LNCaP clone FGC (cell line): ENCODE data around the gene GJA3.

Source experiments
- DNase-seq: peaks from one replicate; pipeline ENCODE4 v3.0.0-alpha.2; 2011; ENCODE audit warnings: low read depth
- H3K4me3 ChIP-seq: 2 replicates; pipeline ENCODE4 v1.5.1; 2011; ENCODE audit warnings: mild to moderate bottlenecking, low read depth, low read length, control low read depth
- TF ChIP-seq, protein P1 (sequence below): IDR thresholded peaks from 2 replicates; pipeline ENCODE4 v1.5.1; 2012; ENCODE audit warnings: mild to moderate bottlenecking; ENCODE audit not compliant: control insufficient read depth, insufficient read depth; ENCODE audit errors: extremely low read depth

GJA3 gene

DNA sequence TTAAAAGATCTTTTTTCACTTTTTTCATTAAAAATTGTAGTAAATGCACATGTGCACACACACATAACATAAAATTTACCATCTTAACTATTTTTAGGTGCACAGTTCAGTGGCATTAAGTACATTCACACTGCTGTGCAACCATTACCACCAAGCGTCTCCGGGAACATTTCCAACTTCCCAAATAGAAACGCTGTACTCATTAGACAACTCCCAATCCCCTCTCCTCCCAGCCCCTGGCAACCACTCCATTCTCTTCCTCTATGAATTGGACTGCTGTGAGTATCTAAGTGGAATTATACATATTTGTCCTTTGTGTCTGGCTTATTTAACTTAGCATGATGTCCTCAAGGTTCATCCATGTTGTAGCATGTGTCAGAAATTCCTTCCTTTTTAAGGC lies 20.3 kb upstream of the GJA3 start:
- no peak overlapping the region for H3K4me3 ChIP-seq
- TF ChIP-seq, protein P1, sequence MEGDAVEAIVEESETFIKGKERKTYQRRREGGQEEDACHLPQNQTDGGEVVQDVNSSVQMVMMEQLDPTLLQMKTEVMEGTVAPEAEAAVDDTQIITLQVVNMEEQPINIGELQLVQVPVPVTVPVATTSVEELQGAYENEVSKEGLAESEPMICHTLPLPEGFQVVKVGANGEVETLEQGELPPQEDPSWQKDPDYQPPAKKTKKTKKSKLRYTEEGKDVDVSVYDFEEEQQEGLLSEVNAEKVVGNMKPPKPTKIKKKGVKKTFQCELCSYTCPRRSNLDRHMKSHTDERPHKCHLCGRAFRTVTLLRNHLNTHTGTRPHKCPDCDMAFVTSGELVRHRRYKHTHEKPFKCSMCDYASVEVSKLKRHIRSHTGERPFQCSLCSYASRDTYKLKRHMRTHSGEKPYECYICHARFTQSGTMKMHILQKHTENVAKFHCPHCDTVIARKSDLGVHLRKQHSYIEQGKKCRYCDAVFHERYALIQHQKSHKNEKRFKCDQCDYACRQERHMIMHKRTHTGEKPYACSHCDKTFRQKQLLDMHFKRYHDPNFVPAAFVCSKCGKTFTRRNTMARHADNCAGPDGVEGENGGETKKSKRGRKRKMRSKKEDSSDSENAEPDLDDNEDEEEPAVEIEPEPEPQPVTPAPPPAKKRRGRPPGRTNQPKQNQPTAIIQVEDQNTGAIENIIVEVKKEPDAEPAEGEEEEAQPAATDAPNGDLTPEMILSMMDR = no peak
- no peak for DNase-seq

DNA sequence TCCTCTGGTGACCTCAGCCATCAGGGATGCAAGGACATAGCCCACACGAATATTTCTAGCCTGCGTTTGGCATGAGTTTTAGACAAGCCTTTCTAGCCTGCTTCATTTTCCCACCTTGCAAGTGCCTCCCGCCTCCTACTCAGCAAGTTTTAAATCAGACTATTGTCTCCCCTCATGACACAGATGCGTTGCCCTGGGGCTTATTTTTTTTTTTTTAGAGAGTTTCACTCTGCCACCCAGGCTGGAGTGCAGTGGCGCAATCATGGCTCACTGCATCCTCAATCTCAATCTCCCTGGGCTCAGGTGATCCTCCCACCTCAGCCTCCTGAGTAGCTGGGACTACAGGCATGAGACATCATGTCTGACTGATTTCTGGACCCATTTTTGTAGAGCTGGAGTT lies 17.3 kb upstream of the GJA3 start:
- DNase-seq = no peak
- TF ChIP-seq, protein P1 = no peak
- no peak overlapping the region for H3K4me3 ChIP-seq

DNA sequence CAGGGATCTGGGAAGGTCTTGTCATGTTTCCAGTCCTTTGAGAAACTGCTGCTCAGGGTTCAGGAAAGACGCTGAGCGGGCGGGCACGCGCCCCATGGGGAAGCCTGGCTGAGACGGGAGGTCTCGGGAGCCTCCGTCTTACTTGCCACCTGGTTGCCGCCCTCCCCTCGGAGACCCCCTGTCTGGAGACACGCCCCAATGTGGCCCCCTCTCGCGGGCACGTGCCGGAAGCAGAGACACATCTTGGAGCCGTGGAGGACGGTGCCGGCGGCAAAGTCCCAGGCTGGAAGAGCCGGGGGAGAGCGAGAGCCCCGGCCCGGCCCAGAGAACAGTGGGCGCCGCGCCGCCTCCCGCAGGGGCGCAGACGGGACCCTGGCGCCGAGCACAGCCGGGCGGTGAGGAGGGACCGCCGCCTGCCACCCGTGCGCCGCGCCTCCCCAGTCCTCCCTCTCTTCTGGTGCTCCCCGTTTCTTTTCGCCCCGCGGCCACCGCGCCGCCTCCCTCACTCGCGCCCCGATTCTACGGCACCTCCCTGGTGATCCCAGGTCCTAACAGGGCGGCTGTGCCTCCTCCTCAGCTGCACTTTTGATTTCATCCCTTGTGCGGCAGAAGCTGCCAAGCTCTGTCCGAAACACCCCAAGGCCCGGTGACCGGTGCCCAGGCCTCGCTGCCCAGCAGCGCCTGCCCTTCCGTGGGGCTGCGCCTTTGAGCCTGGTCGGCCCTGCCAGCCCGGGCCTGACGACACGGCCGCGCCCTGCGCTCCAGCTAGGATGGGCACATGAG lies 16.4 kb upstream of the GJA3 start:
- no peak for DNase-seq
- no peak overlapping the region for H3K4me3 ChIP-seq
- TF ChIP-seq, protein P1 = no peak

DNA sequence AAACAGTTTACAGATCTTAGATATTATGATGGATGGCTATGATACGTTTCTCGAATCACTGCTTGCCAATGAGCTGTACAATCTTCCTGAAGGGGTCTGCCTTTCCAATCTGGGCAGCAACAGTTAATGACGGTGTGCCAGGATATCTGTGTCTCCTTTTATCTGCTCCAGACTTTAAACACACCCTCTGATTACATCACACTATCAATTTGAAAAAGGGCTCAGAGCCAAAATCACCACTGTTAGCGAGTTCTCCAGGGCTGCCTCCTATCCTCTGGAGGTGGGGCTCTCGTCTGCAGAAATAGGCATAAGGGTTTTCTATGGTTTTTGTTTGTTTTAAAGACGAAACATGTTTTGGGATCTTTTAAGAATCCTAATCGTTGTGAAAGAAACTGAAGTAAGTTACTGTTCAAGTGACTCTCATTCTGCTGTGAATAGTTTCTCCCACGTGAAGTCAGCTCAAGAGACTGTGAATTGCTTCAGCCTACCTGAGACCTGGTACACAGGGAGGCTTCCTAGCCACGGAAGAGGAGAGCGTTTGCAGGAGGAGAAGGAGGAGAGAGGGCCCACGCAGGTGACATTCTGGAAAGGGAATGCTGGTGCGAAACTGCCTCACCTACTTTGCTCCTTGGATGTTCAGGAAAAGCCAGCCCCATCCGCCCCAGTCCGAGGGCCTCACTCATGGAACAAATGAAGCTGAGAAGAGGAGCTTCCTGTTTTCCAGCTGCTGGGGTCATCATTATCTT lies 15.2 kb upstream of the GJA3 start:
- DNase-seq = no peak
- no peak overlapping the region for H3K4me3 ChIP-seq
- TF ChIP-seq, protein P1 = no peak

DNA sequence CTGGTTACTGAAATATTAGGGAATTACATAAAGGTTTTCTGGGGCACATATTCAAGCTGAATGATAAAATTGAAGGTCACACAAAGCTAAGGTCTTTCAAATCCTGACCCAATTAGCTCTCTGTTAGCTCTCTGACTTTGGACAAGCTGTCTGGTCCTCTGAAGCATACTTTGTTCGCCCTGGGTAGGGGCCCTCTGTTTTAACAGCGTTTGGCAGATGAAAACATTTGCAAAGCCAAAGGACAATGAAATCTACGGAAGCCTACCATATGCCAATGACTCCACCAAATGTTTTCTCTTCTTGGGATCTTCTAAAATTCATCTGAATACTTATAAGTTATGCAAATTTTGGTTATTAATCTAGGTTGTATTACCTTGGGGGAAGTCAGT lies 14.5 kb upstream of the GJA3 start:
- no peak overlapping the region for H3K4me3 ChIP-seq
- no peak for DNase-seq
- TF ChIP-seq, protein P1 = no peak

DNA sequence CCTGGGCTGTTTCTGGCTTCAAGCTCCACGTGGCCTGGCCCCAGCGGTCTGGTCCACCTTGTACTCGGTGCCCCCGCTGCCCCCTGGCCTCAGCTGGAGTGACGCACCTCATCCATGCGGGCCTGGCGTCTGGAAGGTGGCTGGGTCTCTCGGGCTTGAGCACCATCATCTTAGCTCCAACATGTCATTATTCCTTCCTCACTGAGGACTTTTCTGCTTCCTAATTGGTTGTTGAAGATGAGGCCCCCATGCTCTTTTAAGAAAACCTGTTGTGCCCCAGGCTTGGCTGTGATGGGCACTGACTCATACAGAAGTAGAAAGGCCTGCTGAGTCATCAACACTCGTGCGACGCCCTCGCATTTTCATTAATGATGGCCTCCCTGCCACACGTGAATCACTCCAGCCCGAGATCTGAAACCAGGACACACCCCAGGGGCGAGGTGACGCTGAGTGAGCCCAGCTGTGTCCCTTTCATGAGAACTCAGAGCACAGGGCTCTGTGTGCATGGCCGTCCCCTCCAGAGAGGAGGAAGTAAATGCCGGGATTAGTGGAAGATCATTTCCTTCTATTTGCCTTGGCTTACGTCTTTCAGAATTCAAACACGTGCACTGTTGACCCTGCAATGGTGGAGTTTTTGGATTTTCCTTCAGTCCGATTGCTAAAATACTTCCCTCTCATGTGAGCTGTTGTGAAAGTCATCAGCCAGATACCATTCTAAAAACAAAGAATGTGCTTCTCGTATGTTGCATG lies 14.0 kb upstream of the GJA3 start:
- TF ChIP-seq, protein P1 = no peak
- DNase-seq = no peak
- no peak overlapping the region for H3K4me3 ChIP-seq
